SKM-1 (cell line): ENCODE data around the gene PMFBP1.

Source experiments
- DNase-seq: peaks from one replicate; lab custom pipeline; 2025; ENCODE audit not compliant: unreplicated experiment; lab: John Stamatoyannopoulos, UW

PMFBP1 gene

DNA sequence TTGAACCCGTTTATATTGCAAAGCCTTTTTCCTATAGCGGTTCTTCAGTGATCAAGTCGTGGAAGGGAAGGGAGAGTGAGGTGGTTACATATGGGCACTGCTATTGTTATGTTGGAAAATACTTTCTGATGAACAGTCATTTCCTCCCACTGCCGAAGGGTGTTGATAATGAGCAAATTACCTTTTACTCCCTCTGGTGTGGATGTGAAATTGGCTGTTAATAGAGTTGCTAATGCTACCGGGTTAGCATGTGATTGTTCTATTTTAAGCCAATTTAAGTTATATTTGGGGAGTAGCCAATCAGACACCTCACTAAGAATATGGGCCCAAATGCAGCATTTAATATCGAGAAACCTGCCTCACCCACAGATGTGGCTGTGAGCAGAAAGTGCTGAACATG lies 15.6 kb upstream of the PMFBP1 start:
- DNase-seq, result no peak

DNA sequence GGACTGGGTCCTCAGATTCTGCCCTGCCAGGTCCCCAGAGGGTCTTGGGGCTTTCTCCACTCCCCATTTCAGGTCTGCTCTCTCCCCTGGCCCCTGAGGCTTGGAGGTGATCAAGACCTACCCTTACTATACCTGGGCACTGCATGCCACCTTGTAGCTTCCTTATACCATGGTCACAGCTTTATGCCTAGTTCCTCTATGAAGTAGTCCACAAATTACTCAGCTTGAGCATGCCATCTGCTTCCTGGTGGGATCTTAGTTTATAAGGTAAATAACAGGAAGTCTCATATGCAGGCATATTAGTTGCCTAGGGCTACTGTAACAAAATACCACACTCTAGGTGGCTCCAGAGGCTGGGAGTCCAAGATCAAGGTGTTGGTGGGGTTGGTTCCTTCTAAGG lies 11.0 kb upstream of the PMFBP1 start:
- DNase-seq, result no peak

DNA sequence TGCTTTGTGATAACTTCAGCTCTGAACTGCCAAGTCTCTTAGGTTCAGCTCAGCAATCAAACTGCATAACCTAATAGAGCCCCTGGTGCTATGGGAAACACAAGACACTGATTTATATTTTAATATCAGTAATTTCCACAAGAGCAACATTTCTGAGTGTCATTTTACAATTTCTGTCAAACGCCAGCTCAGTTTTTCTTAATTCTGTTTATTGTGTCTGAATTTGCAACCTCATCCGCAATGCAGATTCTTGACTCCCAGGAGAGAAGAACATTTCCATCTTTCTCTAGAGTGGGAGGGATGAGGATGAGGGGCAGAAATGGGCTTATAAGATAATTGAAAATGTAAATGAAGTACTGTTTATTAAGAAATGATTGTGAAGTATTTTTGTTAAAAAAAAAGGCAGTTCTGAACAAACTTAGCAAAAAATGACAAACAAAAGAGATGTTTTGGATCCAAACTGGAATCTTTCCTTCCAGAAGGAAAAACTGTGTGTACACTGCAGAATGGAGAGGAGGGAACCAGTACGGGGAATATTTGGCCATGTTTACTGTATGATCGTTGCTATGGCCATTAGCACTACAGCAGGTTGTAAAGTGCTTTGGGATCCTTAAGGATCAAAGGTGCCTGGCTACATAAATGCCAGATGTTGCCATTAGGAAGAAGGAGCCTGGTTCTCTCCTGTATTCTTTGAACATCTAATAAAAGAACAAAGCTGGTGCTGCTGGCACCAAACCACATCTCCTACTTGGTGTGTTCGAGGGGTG lies 7.4 kb upstream of the PMFBP1 start:
- no peak for DNase-seq

DNA sequence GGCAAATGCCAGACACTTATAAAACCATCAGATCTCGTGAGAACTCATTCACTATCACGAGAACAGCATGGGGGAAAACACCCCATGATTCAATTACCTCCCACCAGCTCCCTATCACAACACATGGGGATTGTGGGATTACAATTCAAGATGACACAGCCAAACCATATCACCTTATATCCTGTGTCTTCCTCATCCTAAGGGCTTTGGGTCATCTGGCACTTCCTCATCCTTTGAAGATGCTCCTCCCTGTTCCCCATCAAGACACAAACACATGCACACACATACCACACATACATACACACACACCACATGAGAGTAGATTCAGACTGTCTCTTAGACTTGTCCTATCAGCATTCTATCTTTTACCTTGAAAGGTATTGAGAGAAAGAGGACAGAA lies 2.8 kb upstream of the PMFBP1 start:
- DNase-seq, result no peak

DNA sequence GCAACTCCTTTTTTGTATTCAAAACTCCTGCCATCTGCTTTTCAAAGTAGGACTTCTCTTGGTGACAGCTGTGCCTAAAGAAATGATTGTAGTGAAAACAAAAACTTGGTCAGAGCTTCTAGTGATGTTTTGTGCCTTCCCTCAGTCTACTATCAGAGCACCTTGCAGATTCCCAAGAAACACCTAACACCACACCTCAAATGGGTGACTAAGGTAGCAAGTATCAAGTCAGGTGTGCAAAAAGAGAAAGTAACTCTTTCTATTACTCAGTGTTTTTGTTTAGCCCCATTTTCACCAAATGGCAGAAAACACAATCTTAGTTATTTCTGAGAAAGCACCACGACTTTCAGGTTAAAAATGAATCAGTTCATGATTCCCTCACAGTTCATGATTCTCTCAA lies 2.0 kb upstream of the PMFBP1 start:
- DNase-seq, result no peak

DNA sequence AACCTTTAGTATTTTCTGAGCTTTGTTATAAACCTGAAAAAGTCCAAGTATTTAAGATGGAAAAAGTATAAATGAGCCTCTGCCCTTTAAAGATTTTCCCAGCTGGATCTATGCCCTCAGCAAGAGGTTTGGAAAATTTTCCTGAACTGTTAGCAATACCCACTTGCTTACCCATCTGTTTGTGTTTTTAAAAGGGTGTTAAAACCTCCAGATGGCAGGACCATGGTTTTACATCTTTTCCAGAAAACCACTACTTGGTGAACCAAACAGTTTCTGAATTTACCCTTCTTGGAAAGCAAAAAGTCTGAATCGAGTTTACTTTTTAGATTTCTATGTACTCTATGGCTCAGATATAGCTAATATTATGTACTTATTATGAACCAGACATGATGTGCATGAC lies 719 bp downstream of the PMFBP1 start:
- DNase-seq, result no peak

DNA sequence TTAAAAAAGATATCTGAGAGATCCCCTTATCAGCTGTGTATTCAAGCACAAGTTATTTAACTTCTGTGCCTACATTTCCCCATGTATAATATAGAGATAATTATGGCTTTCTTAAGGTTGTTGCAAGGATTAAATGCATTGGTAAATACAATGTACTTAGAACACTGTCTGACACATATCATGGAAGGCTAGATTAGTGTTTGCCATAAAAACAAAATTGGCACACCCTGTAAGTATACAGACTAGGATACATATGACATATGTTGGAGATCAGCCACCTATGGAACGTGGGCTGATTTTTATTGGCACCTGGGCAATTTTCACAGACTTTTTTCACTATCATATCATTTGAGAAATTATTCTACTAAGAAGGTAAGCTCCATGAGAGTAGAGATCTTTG lies 2.2 kb downstream of the PMFBP1 start:
- DNase-seq, result no peak

DNA sequence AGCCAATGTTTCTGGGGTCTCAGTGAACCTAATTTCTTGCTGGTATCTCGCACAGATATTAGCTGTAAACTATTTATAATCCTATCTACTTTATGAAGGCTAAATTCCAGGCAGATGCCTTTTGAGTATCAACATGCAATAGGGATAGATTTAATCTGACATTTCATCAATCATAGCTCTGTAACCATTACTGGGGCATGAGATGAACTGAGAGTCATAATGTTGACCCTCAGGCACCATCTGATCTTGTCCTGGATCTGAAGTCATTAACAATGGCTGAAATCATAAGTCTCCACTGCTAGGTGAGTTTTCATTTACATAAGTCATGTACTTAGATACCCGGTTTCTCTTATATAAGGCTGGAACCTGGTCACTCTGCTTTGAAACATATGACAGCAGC lies 3.6 kb downstream of the PMFBP1 start:
- no peak for DNase-seq

DNA sequence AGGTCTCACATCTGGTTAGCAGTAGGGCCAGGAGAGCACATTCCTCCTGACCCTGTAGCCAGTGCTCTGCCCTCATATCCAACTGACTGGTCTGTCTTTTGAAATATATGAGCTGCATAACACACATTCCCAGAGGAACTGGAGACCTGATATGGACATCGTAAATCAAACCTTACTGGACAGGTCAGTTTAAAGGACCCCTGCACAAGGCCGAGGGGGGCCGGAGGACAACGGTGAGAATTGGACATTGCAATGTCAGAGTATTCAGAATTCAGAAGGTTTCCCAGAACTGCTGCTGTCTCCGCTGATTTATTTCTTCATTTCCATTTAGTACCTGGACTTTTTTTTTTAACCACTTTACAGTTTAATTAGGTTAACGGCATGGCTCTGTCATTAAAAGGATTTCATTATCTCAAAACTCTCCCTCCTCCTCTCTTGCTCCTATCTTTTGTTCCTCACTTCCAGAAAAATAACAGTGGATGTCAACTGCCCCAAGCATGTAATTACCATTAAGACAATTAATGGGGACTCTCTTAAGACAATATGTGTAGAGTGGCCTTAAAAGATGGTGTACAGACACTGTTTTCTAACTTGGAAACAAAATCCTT lies 4.9 kb downstream of the PMFBP1 start:
- no peak for DNase-seq

DNA sequence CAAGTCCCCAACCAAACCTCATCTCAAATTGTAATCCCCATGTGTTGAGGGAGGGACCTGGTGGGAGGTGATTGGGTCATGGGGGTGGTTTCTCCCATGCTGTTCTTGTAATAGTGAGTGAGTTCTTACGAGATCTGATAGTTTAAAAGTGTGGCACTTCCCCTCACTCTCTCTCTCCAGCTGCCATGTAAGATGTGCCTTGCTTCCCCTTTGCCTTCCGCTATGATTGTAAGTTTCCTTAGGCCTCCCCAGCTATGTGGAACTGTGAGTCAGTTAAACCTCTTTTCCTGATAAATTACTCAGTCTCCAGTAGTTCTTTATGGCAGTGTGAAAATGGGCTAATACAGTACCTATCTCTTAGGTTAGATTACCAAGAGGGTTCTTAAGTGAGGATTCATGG lies 5.8 kb downstream of the PMFBP1 start:
- no peak for DNase-seq

DNA sequence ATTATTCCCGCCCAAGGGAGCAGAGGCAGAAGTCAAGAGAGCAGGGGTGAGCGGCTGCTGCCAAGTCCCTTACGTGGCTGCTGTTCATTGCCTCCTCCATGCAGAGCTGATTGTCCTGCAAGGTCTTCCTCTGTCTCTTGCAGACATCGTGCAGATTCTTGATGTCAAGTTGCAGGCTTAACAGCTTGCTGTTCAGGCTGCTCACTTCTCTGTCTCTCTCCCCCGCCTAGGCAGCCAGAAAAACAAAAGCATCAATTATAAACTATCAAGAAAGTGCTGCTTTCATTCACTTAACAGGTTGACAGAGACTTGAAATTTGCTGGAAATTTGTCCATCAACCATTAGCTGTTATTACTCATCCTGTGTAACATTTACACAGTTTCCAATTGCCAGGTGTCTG lies 7.3 kb downstream of the PMFBP1 start:
- no peak for DNase-seq

DNA sequence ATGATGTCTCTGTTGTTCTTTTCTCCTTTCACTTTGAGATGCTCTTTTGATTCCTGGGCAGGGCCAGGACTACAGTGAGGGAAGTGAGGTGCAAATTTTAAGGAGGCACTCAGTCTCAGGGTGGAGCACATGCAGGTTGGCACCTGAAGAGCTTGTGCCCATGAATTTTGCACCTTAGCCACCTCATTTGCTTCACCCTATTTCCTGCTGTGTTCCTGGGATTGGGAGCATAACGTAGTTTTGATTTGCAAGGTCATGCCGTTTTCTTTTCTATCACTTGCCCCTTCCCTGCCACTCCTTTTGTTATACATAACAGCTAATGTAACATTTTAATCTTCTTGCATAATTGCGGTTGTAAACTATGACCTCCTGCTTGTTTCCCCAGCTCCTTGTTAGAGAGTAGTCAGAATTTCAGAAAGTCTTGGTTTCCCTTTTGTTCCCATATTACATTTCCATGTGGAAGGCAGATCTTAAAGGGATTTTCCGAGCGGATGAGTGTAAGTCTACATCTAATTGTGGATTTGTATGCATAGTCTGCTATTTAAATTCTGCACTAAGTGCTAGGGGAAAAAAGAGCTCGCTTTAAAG lies 9.8 kb downstream of the PMFBP1 start:
- DNase-seq, result no peak

DNA sequence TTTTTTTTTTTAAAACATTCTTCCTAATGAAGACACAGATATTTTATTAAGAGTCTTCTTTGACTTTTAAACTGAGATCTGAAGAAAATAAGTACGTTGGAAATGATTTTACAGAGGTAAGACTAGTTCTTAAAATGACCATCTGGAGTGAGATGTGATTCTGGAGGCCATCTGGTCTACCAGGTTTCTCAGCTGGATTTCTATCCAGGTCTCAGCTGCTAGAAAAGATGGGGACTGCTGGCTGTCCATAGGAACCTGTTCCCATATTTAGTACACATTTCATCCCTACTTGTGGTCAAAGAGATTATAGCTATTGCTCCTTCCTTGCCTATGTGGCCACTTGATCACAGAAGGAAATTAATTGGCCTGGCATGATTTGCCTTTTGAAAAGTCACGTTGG lies 12.2 kb downstream of the PMFBP1 start:
- DNase-seq, result no peak

DNA sequence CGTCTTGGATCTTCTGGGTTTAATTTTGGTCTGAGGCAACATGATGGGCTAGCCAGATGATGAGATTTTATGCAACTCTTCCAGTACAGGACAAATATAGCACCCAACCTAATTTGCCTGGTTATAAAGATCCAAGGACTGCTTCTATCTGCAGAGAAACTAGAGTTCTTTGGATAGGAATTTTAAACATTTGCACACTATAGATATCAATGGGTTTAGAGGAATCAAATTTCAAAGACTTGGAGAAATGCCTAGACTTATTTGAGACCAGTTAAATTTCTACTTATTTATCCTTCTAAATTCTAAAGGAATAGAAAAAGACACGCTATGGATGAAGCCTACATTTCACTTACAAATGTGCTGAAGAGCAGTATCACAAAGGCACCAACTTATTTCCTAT lies 12.6 kb downstream of the PMFBP1 start:
- no peak for DNase-seq

DNA sequence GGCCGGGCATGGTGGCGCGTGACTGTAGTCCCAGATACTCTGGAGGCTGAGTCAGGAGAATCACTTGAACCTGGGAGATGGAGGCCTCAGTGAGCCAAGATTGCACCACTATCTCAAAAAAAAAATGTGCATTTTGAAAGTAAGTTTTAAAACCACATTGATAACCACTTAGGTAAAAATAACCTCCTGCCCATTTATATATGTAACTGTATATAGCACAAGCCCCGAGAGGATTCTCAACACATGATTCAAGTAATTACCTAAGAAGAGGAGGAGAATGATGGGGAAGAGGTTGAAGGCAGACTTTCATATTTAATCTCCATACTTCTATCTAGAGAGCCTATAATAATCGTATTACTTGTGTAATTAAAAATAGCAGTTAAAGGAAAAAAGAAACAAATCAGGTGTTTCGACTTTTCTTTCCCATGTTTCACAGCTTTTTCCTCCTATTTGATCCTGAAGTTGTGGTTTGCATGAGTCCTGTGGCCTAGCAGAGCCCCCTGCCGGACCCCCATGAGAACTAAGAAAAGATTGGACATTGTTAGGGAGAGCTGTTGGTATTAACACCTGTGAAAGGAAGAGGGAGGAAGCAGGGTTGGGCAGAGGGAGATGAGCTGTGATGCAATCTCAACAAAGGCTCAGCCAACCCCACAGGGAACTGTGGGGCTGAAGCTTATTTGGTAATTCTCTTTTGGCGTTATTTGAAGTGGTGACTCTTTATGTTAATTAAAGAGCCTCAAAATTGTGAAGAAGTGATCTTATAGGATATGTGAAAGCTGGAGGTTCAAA lies 22.1 kb downstream of the PMFBP1 start:
- DNase-seq, result peak; percentile 9

DNA sequence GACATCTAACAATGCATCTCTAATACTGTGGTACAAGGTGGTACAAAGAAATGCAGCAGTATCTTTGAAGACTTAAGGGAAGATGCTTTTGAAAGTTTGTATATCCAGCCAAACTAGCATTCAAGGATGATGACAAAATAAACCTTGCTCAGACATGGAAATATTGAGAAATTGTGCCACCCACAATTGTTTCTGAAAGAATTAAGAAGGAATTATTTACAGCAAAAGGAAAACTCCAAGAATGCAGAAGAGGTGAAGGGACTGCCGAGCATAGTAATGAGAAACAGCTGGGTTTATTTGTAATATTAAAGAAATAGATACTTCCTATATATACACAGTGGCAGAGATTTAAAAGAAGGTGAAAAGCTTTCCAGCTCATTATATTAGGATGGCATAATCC lies 29.5 kb downstream of the PMFBP1 start:
- no peak for DNase-seq

DNA sequence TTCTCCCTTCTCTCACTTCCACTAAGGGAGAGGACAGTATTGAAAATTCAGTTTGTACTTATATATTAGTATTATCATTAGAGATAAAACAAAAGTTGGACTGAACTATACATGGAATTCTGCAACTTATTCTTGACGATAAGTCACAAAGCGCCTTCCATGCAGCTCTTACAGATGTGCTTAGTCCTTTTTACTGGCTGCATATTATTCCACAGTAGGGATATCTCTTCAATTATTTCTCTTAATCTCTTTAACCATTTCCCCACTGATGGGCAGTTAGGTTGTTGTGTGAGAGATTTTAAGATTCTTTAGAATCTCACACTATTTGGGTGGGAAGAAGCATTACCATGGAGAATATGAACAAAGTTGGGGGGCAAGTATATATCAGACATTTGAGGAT lies 32.0 kb downstream of the PMFBP1 start:
- DNase-seq, result no peak

DNA sequence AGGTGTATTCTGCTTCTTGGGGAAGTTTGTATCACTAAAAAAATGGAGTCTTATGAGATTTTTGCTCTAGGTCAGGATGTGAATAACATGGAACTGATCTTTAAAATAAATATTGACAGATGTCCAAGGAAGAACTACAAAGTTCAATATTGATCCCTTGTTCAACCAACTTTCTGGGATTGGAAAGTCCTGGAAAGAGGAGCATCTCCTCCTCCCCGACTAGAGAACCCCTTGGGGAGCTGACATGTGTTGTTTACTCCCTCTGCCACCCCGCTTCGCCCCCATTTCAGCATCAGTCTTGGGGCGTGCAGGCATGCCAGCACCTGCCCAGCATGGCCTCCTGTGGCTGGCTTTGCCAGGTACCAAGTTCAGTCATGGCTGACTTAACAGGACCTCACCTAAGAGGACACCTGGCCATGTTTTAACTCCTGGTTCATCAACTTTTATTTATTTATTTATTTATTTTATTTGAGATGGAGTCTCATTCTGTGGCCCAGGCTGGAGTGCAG lies 33.8 kb downstream of the PMFBP1 start:
- no peak for DNase-seq

DNA sequence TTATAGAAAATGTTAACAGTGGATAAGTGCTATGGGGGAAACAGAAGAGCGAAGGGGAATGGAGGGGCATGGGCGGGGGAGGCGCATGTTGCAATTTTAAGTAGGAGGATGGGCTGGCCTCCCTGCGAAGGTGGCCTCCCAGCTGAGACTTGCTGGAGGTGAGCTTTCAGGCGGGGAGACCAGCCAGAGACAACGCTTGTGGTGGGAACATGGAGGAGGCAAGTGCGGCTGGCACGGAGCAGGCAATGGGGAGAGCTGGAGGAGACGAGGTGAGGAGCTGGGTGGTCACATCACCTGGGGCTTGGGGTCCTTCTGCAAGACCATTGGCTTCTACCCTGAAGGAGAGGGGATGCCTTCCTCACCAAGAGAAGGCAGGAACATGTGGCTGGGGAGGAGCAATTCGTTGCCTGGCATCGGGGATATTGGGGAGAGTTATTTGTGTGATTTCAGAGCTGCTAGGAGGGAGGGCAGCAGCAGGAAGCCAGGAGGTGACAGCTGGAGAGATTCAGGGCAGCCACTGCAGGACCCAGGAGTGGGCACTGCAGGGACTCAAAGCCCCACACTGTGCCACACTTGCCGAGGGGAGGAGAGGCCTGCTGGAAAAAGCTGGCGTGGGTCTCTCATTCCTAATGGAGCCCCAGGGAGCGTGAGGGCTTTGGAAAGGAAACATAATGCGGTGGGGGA lies 34.4 kb downstream of the PMFBP1 start:
- no peak for DNase-seq

DNA sequence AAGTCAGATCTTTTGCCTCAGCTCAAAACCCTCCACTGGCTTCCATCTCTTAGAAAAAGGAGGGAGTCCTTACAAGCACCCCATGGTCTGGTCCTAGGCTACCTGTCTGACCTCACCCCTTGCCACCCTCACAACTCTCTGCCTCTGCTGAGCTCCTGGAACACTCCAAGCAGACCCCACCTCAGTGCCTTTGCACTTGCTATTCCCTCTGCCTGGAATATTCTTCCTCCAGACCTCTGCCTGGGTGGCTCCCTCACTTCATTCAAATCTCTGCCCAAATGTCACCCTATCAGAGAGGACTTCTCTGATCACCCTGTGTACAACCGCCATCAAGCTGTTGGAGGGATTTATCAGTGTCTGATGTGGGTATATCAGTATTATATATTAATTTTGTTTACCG lies 37.4 kb downstream of the PMFBP1 start:
- DNase-seq, result no peak

DNA sequence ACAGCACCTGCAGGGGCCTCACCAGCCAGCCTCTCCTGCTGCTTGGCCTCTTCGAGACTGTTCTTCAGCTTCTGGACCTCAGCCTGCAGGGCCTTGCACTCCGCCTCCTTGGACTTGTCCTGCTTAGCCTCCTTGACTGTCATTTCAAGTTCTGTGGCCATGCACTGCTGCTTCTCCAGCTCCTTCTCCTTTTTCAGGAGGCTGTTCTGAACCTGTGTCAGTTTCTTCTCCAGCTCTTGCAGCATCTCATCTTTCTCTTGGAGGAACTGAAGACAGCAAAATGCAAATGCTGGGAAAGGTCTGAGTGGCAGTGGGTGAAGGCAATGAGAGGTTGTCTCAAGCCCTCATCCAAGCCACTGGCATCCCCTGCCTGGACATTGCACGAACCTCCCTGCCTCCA lies 39.2 kb downstream of the PMFBP1 start:
- no peak for DNase-seq
